IMR-90 (cell line): Measurements from ENCODE around the gene KLHL7.

Source experiments
- BHLHE40 ChIP-seq: fragments of 150-350 bp; IDR thresholded peaks from 2 replicates; pipeline ENCODE4 v1.6.1; 2016; ENCODE audit warnings: mild to moderate bottlenecking, low read depth, low read length
- CEBPB ChIP-seq: IDR thresholded peaks from 2 replicates; pipeline ENCODE4 v1.6.1; 2012; ENCODE audit warnings: low read depth, low read length, improper control_type of control experiment
- CTCF ChIP-seq: conservative IDR thresholded peaks from 2 replicates; pipeline ENCODE4 v1.5.1; 2012; ENCODE audit warnings: mild to moderate bottlenecking, low read depth, low read length, improper control_type of control experiment
- FOS ChIP-seq: fragments of 150-350 bp; IDR thresholded peaks from 2 replicates; pipeline ENCODE4 v1.6.1; 2016; ENCODE audit warnings: low read depth, low read length
- MAFK ChIP-seq: IDR thresholded peaks from 2 replicates; pipeline ENCODE4 v1.6.1; 2012; ENCODE audit warnings: low read depth, low read length, improper control_type of control experiment
- MAZ ChIP-seq: IDR thresholded peaks from 2 replicates; pipeline ENCODE4 v1.6.1; 2012; ENCODE audit warnings: low read depth, mild to moderate bottlenecking, low read length, improper control_type of control experiment, moderate library complexity, borderline replicate concordance
- MXI1 ChIP-seq: IDR thresholded peaks from 2 replicates; pipeline ENCODE4 v1.6.1; 2012; ENCODE audit warnings: low read depth, mild to moderate bottlenecking, low read length, moderate library complexity, borderline replicate concordance
- POLR2A ChIP-seq: IDR thresholded peaks from 2 replicates; pipeline ENCODE4 v1.6.1; 2012; ENCODE audit warnings: mild to moderate bottlenecking, low read depth, low read length
- RAD21 ChIP-seq: IDR thresholded peaks from 2 replicates; pipeline ENCODE4 v1.6.1; 2012; ENCODE audit warnings: low read length, improper control_type of control experiment
- RCOR1 ChIP-seq: IDR thresholded peaks from 2 replicates; pipeline ENCODE4 v1.6.1; 2012; ENCODE audit warnings: mild to moderate bottlenecking, low read length, improper control_type of control experiment; ENCODE audit not compliant: insufficient replicate concordance
- RFX5 ChIP-seq: IDR thresholded peaks from 2 replicates; pipeline ENCODE4 v1.8.0; 2012; ENCODE audit warnings: low read depth, mild to moderate bottlenecking, low read length, moderate library complexity
- USF2 ChIP-seq: fragments of 150-350 bp; IDR thresholded peaks from 2 replicates; pipeline ENCODE4 v1.6.1; 2017; ENCODE audit warnings: mild to moderate bottlenecking, antibody characterized with exemption, low read length, low read depth

DNA sequence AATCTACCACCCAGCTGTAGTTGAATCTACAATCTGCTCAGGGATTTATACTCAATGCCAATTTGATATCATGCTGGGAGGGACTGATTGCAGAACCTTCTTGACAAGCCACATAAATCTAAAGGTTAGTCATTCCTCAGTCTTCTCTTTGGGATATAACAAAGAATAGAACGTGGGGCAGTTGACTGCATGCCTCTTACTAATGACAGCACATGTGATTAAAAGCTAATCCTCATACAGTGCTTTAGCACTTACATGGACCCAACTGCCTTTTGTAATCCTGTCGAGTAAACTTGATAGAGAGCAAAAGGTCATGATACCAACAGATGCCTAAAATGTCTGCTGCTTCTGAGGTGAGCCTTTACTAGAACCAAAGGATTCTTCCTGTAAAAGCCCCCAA is 12.3 kb downstream of the KLHL7 start:
- TF ChIP-seq CTCF (no peak), MAZ (no peak), MAFK (no peak), BHLHE40 (no peak), RCOR1 (no peak), POLR2A (no peak), MXI1 (no peak), FOS (no peak), CEBPB (no peak), USF2 (no peak), RFX5 (no peak), RAD21 (no peak)
